Activated CD8-positive, alpha-beta memory T cell treated with anti-CD3 and anti-CD28 coated beads, Interleukin-2, amount 10 ng/mL, durations not matched to agents 7 days and 5 days (primary cell): Measurements from ENCODE around the gene ULK4. TPM values are rescaled to one million over a fixed set of nuclear protein-coding genes. Genes with fewer than 3 reads are reported as not detected.

ENCODE experiments used
- ATAC-seq: fragments of 150-1000 bp; cut with Tn5 transposase; one replicate; pipeline ENCODE4 v1.10.0; 2021; ENCODE audit warnings: moderate library complexity
- CTCF ChIA-PET: fragments of 350-600 bp; sonication (Branson Sonifier 250); formaldehyde crosslinking; loops from one replicate; lab custom pipeline; 2021; ENCODE audit warnings: antibody characterized with exemption; lab: Charles Lee
- DNase-seq: peaks from one replicate; pipeline ENCODE4 v3.0.0-alpha.2; 2020
- H3K27ac Mint-ChIP-seq: one replicate; pipeline ENCODE4 v1.8.0; 2021; ENCODE audit warnings: mild to moderate bottlenecking, mixed read lengths
- H3K27me3 Mint-ChIP-seq: one replicate; pipeline ENCODE4 v1.8.0; 2021; ENCODE audit warnings: mixed read lengths
- H3K36me3 Mint-ChIP-seq: one replicate; pipeline ENCODE4 v1.8.0; 2021; ENCODE audit warnings: mild to moderate bottlenecking, mixed read lengths
- H3K4me1 Mint-ChIP-seq: one replicate; pipeline ENCODE4 v1.8.0; 2021; ENCODE audit warnings: mixed read lengths
- H3K4me3 Mint-ChIP-seq: one replicate; pipeline ENCODE4 v1.8.0; 2021; ENCODE audit warnings: mild to moderate bottlenecking, moderate library complexity, mixed read lengths
- H3K9me3 Mint-ChIP-seq: one replicate; pipeline ENCODE4 v1.8.0; 2022; ENCODE audit warnings: low read depth, mixed read lengths
- total RNA-seq, 2 experiments: library from RNA; stranded (reverse); gene quantifications; one replicate each; pipeline ENCODE4 v1.2.3, GENCODE V29; 2021

Gene ULK4
- total RNA-seq, 2 experiments from 2014 or later: 9.5 to 13.3 TPM

DNA sequence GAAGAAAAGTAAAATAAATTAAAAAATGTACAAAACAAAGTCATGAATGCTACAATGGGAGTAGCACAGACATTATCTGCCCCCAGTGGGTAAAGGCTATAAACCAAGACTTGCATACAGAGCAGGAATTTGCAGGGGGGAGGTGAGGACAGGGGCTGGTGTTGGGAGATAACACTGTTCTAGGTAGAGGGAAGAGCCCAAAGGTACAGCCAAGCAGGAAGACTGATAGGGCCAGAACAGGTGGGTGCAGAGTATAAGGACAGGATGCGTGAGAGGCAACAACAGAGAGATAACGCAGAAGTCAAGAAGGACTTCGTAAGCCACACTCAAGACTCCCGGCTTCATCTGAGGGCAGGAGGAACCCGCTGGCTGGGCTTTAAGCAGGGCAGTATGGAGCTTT is 616.1 kb downstream of the ULK4 start:
- CTCF ChIA-PET: no interaction called here
- Mint-ChIP-seq H3K27ac (no peak overlapping the region), H3K27me3 (no peaks in the 10 kb centered on the region), H3K4me3 (no peak overlapping the region), H3K4me1 (no peaks in the 10 kb centered on the region), H3K36me3 (no peaks in the 10 kb centered on the region), H3K9me3 (no peaks in the 10 kb centered on the region)
- ATAC-seq (no peak), DNase-seq (no peak)

GRCh38 chr3:41339758-41340157 is 622.1 kb downstream of the ULK4 start:
- H3K4me3 Mint-ChIP-seq: no peak overlapping the region
- no peaks in the 10 kb centered on the region for H3K36me3 Mint-ChIP-seq
- no peaks in the 10 kb centered on the region for H3K27me3 Mint-ChIP-seq
- CTCF ChIA-PET: no interaction called here
- no peak for ATAC-seq
- H3K4me1 Mint-ChIP-seq: no peaks in the 10 kb centered on the region
- no peak overlapping the region for H3K27ac Mint-ChIP-seq
- DNase-seq: no peak
- no peaks in the 10 kb centered on the region for H3K9me3 Mint-ChIP-seq

DNA sequence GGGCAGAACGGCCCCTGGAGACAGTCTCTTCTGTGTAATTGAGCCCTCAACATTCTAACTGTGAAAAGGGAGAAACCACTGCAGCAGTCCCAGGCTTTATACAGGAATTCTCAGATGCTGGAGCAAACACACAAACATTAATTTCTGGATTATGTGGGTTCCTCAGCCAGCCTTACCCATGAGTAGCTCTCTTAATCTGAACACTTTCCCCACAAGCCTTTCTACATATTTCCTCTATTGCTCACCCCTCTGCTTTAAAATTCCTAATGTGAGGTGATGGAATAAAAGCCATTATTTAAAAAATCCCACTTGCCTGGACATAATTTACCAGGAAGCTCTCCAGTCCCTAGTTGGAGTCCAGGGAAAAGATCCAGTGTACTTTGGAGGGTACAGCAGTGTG is 623.6 kb downstream of the ULK4 start:
- Mint-ChIP-seq H3K9me3 (no peaks in the 10 kb centered on the region), H3K36me3 (no peaks in the 10 kb centered on the region), H3K27me3 (no peaks in the 10 kb centered on the region), H3K27ac (no peak overlapping the region), H3K4me3 (no peak overlapping the region), H3K4me1 (no peaks in the 10 kb centered on the region)
- CTCF ChIA-PET: no interaction called here
- no peak for ATAC-seq
- DNase-seq: no peak

- no peaks in the 10 kb centered on the region for H3K36me3 Mint-ChIP-seq
- H3K9me3 Mint-ChIP-seq: no peaks in the 10 kb centered on the region
- ATAC-seq (no peak), DNase-seq (no peak)
- H3K27me3 Mint-ChIP-seq: no peaks in the 10 kb centered on the region
- CTCF ChIA-PET: no interaction called here
- no peaks in the 10 kb centered on the region for H3K4me1 Mint-ChIP-seq
- H3K4me3 Mint-ChIP-seq: no peak overlapping the region
- no peak overlapping the region for H3K27ac Mint-ChIP-seq
These were observed 627.5 kb downstream of the ULK4 start for GRCh38 chr3:41334426-41334825.

DNA sequence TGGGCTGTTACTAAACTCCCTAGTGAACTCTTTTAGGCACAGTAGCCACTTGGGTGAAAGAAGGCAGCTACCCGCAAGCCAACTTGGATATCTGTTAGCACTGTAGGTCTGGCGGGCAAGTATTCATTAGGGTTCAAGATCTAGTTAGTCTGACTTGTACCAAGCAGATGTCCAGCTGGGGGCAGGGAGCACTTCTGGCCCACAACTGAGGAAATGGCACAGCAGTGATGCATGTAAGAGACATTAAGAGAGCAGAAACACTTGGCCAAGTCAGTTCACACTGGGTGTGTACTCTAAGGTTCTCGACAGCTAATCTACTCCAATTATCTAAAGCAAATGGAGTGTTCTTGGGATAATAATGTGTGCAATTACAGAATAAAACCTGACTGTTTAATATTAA is 630.9 kb downstream of the ULK4 start:
- Mint-ChIP-seq H3K9me3 (no peaks in the 10 kb centered on the region), H3K4me3 (no peak overlapping the region), H3K27ac (no peak overlapping the region), H3K4me1 (no peaks in the 10 kb centered on the region), H3K27me3 (no peaks in the 10 kb centered on the region), H3K36me3 (no peaks in the 10 kb centered on the region)
- ATAC-seq (no peak), DNase-seq (no peak)
- CTCF ChIA-PET: no interaction called here

DNA sequence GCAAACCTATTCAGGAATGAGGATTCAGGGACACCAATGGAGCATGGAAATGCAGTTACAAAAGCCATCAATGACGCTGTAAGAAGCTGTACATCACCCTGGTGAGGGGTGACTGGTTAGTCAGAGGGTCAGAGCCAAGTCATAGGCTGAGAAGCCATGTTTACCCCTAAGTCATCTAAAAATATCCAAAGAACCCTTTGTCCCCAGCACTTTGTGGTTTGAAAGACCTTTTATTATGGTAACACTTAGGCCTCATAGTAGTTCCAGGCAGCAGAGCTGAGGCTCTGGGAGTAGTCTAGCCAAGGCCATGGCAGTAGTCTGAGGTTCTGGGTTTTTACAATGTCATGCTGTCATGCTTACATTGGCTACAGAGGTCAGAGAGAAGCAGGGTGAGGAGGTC is 631.4 kb downstream of the ULK4 start:
- CTCF ChIA-PET: no interaction called here
- Mint-ChIP-seq H3K4me3 (no peak overlapping the region), H3K27me3 (no peaks in the 10 kb centered on the region), H3K27ac (no peak overlapping the region), H3K9me3 (no peaks in the 10 kb centered on the region), H3K4me1 (no peaks in the 10 kb centered on the region), H3K36me3 (no peaks in the 10 kb centered on the region)
- DNase-seq: no peak
- ATAC-seq: no peak

- Mint-ChIP-seq H3K27me3 (no peaks in the 10 kb centered on the region), H3K36me3 (no peaks in the 10 kb centered on the region), H3K4me1 (no peaks in the 10 kb centered on the region), H3K4me3 (no peak overlapping the region), H3K9me3 (no peaks in the 10 kb centered on the region), H3K27ac (no peak overlapping the region)
- DNase-seq (no peak), ATAC-seq (no peak)
- CTCF ChIA-PET: no interaction called here
These were observed 632.0 kb downstream of the ULK4 start for GRCh38 chr3:41329881-41330280.

DNA sequence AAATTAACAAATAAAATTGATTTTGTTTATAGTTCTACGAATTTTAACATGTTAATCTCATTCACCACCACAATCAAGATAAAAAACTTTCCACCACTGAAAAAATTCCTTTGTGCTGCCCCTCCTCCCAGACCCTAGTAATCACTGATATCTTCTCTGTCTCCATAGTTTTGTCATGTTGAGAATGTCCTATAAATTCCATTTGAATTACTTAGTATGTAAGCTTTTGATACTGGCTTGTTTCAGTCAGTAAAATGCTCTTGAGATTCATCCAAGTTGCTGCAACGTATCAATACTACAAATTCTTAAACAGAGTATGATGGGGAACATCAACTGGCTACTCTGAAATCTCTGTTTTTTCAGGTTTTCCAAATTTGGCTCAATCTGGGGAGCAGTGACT is 633.0 kb downstream of the ULK4 start:
- no peaks in the 10 kb centered on the region for H3K36me3 Mint-ChIP-seq
- no peak overlapping the region for H3K4me3 Mint-ChIP-seq
- H3K4me1 Mint-ChIP-seq: no peaks in the 10 kb centered on the region
- H3K9me3 Mint-ChIP-seq: no peaks in the 10 kb centered on the region
- no peak for ATAC-seq
- no peaks in the 10 kb centered on the region for H3K27me3 Mint-ChIP-seq
- DNase-seq: no peak
- no peak overlapping the region for H3K27ac Mint-ChIP-seq
- CTCF ChIA-PET: no interaction called here

DNA sequence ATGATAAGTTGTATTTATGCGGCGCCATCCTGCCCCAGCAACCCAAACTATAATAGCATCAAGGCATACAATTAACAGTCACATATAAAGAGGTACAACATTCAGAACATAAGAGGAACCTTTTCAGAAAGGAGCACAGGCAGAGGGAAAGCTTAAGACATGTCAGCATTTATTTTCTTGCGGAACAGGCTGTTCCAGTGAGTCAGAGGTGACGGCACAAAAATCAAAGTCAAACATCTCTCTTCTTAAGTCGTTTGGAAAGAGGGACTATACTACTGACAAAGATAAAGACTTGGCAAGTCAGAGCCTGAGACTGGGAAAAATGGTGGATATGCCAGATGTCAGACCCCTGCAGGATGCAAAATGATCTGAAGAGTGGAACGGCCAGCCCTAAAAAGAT is 634.2 kb downstream of the ULK4 start:
- no peak for ATAC-seq
- H3K4me3 Mint-ChIP-seq: no peak overlapping the region
- H3K27me3 Mint-ChIP-seq: no peaks in the 10 kb centered on the region
- no peaks in the 10 kb centered on the region for H3K9me3 Mint-ChIP-seq
- no peak for DNase-seq
- H3K27ac Mint-ChIP-seq: no peak overlapping the region
- no peaks in the 10 kb centered on the region for H3K4me1 Mint-ChIP-seq
- no peaks in the 10 kb centered on the region for H3K36me3 Mint-ChIP-seq
- CTCF ChIA-PET: no interaction called here

DNA sequence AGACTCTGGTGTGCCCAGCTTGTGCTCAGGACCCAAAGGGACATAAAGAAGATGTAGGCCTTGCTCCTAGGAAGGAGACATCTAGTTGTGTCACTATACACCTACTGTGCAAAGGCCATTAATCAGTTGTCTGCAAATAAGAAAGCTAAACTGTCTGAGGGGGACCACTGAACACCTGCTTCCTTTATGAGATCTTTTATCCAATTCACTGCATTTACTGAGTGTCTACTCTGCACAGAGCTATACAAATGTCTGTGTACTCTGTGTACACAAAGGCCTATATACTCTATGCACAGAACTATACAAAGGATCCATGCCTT is 637.8 kb downstream of the ULK4 start:
- Mint-ChIP-seq H3K27me3 (no peaks in the 10 kb centered on the region), H3K36me3 (no peaks in the 10 kb centered on the region), H3K27ac (no peak overlapping the region), H3K4me1 (no peaks in the 10 kb centered on the region), H3K9me3 (no peaks in the 10 kb centered on the region), H3K4me3 (no peak overlapping the region)
- CTCF ChIA-PET: no interaction called here
- ATAC-seq (no peak), DNase-seq (no peak)

DNA sequence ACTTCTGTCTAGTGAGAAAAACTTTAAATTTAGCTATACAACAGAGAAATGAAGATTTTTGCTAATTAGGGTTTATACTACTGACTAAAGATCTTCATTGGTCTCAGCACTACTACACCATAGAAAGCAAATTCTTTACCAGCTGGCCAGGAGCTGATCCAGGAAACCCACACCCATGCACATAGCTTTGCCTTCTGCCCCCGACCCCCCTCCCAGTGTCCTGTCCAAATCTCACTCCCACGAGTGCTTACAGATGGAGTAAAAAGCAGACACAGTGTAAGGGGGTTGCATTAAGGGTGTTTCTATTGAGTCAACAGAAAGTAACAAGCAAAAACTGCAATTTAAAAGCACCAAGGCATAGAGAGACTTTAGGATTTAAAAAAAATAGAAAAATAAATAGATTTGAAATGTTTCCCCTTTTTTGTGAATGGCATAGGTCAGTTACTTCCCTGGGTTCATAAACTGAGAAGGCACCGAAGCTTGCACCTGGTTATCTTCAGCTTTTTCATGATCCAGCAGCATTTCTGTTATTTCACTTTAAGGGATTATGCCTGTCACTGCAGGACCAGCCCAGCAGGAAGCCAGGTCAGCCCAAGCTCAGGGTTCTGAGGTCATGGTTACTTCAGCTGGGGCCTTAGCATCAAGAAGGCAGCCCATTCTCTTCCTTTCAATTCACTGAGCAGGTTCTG is 638.3 kb downstream of the ULK4 start:
- no peaks in the 10 kb centered on the region for H3K36me3 Mint-ChIP-seq
- no peak for DNase-seq
- no peaks in the 10 kb centered on the region for H3K4me1 Mint-ChIP-seq
- ATAC-seq: no peak
- no peaks in the 10 kb centered on the region for H3K27me3 Mint-ChIP-seq
- no peak overlapping the region for H3K4me3 Mint-ChIP-seq
- CTCF ChIA-PET: no interaction called here
- no peak overlapping the region for H3K27ac Mint-ChIP-seq
- H3K9me3 Mint-ChIP-seq: no peaks in the 10 kb centered on the region

- no peaks in the 10 kb centered on the region for H3K4me1 Mint-ChIP-seq
- no peaks in the 10 kb centered on the region for H3K27me3 Mint-ChIP-seq
- no peaks in the 10 kb centered on the region for H3K36me3 Mint-ChIP-seq
- no peak overlapping the region for H3K27ac Mint-ChIP-seq
- no peak for DNase-seq
- CTCF ChIA-PET: no interaction called here
- no peaks in the 10 kb centered on the region for H3K9me3 Mint-ChIP-seq
- no peak overlapping the region for H3K4me3 Mint-ChIP-seq
- ATAC-seq: no peak
These were observed 640.3 kb downstream of the ULK4 start for GRCh38 chr3:41321642-41321980.

GRCh38 chr3:41320953-41321641 is 640.8 kb downstream of the ULK4 start:
- CTCF ChIA-PET: no interaction called here
- Mint-ChIP-seq H3K4me1 (no peaks in the 10 kb centered on the region), H3K4me3 (no peak overlapping the region), H3K27ac (no peak overlapping the region), H3K36me3 (no peaks in the 10 kb centered on the region), H3K27me3 (no peaks in the 10 kb centered on the region), H3K9me3 (no peaks in the 10 kb centered on the region)
- ATAC-seq: no peak
- no peak for DNase-seq

DNA sequence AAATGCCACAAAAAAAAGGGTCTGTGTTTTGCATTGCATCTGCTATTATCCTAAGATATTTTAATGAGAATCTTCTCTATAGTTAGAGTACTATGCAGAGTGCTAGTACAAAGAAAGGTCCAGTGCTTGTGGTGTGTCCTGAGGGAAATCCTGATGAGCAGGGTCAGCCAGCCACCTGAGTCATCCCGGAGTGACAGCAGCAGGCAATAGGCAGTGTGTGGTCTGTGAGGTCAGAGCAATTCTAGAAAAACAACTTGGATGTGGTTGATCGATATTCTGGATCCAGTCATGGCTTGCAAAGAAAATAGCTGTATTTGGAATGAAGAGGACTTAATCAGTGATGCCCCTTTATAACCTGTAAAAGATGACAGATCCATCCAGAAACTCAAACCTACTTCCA is 643.4 kb downstream of the ULK4 start:
- Mint-ChIP-seq H3K27ac (no peak overlapping the region), H3K4me3 (no peak overlapping the region), H3K9me3 (no peaks in the 10 kb centered on the region), H3K27me3 (no peaks in the 10 kb centered on the region), H3K4me1 (no peaks in the 10 kb centered on the region), H3K36me3 (no peaks in the 10 kb centered on the region)
- CTCF ChIA-PET: no interaction called here
- no peak for DNase-seq
- ATAC-seq: no peak

- CTCF ChIA-PET: no interaction called here
- no peak overlapping the region for H3K27ac Mint-ChIP-seq
These were observed 644.2 kb downstream of the ULK4 start for GRCh38 chr3:41317718-41318117.

More at GRCh38 chr3:41317718-41318117, 644.2 kb downstream of the ULK4 start:
- Mint-ChIP-seq H3K4me3 (no peak overlapping the region), H3K36me3 (no peaks in the 10 kb centered on the region), H3K9me3 (no peaks in the 10 kb centered on the region), H3K27me3 (no peaks in the 10 kb centered on the region), H3K4me1 (no peaks in the 10 kb centered on the region)
- DNase-seq (no peak), ATAC-seq (no peak)
